HG03469 (cell line): ENCODE results near the gene STAT1.

Source experiments
- ATAC-seq: cut with Tn5 transposase; IDR thresholded peaks from one replicate; pipeline ENCODE4 v1.9.1; 2021; ENCODE audit warnings: mild to moderate bottlenecking, moderate library complexity, moderate number of reproducible peaks; ENCODE audit not compliant: unreplicated experiment

Gene STAT1

GRCh38 chr2:191013932-191014652, at the start of gene STAT1:
Gene STAT1 (minus strand): TSS chr2:191014171. CDS start chr2:191010003, 4,168 bp downstream.
- ATAC-seq: peak; percentile 80

DNA sequence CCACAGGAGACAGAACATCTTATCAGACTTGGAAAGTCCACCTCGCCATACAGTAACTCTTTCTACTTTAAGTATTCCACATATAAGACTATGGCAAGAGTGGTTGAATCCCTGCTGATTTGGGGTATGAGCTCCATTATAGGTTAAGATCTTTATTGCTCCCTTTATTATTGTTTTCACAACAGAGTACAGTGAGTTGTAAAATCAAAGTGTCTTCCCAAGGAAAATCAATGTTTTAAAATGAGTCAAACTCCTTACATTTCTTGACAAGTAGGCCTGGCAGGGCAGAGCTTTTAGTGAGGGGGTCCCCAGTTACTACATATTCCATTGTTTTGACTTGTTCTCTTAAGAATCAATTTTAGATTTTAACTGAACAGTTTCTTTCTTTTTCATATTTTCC, 49.6 kb upstream of the STAT1 start:
- ATAC-seq: no peak

- ATAC-seq: no peak
These were observed 47.5 kb upstream of the STAT1 start for GRCh38 chr2:191061381-191061980.

DNA sequence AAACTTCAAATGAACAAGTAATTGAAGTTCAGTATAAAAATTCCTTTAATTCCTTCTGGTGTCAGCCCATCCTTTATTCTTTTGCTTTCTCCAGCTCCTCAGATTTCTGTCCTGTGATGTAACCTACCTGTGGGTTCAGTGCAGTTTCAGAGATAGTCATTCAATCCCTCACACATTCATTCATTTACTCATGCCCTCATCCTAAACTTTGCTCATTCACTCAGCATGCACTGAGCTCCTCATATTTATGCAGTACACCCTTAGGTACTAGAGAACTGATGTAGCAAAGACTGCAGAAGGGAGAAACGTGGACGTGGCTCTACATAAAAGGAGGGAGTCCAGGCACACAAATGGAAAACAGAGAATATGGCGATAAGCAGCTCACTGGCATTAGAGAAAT, 45.3 kb upstream of the STAT1 start:
- ATAC-seq: no peak

DNA sequence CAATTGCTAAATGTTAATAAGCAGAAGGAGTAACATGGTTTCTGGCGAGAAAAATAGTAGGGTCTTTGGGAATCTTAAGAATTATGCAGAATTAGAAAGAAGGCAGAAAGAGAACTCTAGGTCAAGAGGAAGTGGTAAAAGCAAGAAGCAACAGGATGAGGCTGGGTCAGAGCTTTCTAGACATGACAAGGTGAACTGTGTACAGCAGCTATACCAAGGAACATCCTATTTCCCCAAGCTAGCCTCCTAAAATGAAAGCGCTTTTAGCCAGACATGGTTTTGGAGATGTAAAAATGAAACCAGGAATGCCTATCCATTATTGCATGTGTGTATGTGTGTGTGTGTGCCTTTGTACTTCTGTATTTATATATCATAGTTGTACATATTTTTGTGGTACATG, 42.3 kb upstream of the STAT1 start:
- no peak for ATAC-seq

DNA sequence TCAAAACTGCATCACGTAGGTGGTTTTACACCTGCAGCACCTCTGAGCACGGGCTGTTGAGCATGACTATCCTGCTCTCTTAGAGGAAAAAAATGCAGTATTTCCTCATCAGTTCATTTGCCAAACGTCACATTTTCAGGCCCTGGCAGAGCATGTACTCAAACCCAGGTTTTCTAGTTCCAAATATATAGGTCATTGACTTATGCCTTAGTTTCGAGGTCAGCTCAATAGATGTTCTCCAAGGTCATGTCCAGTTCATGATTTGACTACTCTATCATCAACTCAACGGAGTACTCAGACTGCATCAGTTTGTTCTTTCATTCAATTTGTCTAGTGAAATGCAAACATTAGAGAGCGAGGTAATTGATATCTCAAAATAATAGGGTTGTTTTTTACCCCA, 39.3 kb upstream of the STAT1 start:
- no peak for ATAC-seq

DNA sequence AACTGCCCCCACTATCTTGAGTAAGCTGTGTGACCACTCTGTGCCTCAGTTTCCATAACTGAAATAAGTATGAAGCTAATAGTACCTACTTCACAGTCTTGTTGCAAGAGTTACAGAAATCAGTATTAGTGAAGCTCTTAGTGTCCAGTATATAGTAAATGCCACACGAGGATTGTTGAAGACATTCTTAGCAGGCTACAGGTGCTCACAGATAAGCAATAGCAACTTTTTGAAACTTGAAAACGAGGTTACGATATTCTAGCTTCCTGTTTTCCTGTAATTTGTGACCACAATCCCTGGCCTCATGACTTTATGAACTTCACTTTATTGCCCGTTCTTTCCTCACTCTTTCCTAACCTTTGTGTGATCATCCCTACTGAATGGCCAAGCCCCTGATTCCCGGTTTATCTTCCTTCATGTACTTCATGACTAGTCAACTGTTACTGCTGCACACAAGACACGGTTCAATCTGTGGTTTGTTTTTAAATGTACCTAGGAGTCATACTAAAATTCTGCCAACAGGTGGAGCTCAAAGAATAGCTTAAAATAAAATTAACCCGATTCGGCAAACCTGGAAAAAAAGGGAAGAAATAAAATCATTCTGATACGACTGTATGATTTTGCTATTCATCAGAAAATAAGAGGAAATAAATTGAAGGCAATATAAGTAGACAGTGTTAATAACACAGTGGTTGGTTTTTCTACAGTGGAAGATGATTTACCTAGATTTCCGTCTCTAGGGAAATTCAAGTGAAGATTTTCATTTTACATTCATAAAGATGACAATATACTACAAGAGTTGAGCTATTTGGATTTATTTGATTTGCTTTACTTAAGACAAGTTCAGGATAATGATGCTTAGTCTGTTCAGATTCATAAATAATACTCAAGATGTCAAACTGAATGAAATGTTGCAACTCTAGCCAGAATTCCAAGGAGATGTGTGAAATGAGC, 38.1 kb upstream of the STAT1 start:
- ATAC-seq: no peak

DNA sequence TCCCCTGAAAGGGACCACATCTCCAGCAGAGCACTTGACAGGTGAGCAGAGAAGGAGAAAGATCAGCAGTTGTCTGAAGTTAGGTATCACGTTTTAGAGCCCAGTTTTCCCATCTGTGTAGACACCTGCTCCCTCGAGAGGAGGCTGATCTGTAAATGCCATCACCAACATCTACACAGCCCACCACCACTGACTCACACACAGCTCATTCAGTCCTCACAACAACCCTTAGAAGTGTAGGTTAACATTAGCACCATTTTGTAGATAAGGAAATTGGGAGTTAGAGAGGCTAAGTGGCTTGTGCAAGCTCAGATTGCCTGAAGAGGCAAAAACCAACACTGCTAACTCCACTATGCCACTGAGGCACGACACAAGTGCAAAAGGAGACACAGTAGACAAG, 37.2 kb upstream of the STAT1 start:
- ATAC-seq: no peak

- no peak for ATAC-seq
These were observed 36.6 kb upstream of the STAT1 start for GRCh38 chr2:191050640-191050987.

- peak; percentile 72 for ATAC-seq
These were observed 36.0 kb upstream of the STAT1 start for GRCh38 chr2:191049728-191050639.

DNA sequence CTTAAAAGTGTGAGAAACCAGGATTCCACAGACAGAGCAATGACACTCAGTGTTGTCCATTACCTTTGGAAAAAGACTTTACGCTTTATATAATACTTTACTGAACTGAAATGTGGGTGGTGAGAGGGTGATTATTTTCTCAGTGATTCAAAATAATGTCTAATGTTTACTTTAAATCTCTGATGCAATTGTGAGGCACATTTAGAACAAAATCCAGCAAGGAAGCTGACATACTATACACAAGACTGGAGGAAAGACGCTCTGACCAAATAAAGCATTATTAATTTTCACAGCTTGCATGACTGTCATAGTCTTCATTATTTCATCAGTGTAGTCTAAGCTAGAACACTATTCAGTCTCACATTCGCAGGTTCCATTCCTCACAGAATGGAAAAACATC, 34.1 kb upstream of the STAT1 start:
- ATAC-seq: no peak

DNA sequence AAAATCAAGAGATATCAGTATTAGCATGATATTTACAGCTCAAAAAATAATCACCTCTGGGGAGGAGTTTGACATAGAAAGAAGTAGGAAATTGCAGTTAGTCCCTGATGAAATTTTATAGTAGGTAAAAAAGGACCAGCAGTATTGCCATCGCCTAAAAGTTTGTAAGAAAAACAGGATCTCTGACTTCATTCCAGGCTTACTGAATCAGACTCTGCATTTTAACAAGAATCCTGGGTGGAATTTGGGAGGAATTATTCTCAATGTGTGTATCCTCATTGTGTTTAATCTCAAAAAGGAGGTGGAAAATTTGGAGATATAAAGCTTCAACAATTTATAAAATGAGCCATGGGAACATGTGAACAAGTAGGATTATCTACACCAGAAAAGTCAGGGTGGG, 31.2 kb upstream of the STAT1 start:
- no peak for ATAC-seq

DNA sequence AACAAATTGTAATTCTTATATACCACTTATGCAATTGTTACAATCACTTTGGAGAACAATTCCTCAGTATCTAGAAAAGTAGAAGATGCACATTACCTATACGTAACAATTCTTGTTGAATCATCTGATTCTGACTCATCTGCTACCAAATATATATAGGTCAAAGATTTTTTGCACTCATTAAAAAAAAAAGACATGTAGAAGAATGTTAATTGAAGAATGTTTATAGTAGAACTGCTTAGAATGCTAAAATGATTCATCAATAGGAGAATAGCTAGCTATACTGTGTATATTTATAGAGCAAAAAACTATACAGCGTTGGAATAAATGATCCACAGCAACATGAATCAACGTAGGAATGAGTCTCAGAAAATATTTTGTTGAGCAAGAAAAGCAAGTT, 29.5 kb upstream of the STAT1 start:
- no peak for ATAC-seq

DNA sequence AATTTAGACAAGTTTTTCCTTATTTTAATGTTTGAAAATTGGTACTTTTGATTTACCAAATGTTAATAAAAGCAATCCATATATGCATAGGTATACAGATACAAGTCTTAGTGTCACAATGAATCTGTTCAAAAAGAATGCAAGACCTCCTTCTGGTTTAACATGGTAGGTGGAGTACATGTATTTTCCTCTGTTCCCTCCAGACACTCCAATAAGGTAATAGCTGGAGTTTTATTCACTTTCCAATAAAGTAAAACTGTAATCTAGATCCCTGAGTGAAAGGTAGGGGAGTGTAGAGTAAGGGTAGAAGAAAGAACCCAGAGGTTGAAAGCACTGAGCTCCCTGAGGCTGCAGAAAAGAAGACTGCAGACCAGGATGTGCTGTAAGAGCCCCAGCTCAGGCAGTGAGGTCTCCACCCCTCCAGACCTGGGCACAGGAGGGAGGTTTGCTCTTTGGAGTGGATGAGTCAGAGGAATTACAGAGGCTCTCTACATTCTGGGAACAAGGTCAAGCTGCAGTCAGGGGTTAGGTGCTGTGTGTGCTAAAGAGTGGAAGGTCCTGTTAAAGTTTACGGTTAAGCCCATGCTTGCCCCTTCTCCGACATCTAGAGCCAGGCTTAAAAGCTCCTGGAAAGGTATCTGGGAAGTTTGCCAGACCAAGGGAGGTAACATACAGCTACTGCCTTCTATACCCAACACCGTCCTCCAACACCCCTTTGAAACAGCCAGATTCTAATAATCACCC, 27.6 kb upstream of the STAT1 start:
- ATAC-seq: no peak

GRCh38 chr2:191039616-191040015, 25.6 kb upstream of the STAT1 start:
- no peak for ATAC-seq

GRCh38 chr2:191038741-191039140, 24.8 kb upstream of the STAT1 start:
- no peak for ATAC-seq

DNA sequence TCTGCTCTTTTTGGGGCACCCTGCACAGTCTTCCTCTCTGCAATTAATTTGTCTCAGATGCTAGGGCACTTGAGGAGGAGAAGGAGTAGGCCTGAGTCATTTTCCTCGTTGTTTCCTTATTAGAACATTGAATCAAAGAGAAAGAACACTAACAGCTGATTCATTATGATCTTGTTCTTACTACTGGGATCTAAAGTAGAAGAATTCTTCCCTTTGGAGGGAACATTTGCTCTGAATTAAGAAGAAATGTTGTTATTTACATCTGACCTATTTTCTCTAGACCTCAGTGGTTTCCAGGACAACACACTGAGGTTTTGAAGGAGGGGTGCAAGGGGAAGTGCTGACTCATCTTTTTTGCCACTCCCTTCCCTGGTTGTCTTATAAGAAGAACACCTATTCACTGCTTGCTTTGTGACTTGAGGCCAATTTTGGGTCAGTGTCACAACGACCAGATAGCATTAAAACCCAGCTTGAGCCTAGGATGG, 24.3 kb upstream of the STAT1 start:
- no peak for ATAC-seq

DNA sequence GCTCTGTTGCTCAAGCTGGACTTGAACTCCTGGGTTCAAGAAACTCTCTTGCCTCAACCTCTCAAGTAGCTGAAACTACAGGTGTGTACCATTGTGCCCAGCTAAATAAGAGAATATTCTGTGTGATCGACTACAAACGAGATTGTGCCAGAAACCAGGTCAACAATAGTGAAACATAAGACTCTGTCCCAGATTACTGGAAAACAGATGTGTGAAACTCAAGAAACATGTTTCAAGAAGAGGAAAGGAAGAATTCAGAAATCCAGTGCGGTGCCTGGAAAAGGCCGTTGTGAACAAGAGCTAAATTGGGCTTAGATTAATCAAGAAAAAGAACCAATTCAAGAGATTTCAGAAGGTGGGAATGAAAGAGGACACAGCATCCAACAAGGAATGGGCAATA, 23.4 kb upstream of the STAT1 start:
- no peak for ATAC-seq

GRCh38 chr2:191036363-191036762, 22.4 kb upstream of the STAT1 start:
- no peak for ATAC-seq
